HG03565 (cell line): ENCODE data around the gene BAX.

Source experiments
- ATAC-seq: cut with Tn5 transposase; IDR thresholded peaks from one replicate; pipeline ENCODE4 v1.9.1; 2021; ENCODE audit warnings: mild to moderate bottlenecking, moderate library complexity; ENCODE audit not compliant: unreplicated experiment

BAX gene

DNA sequence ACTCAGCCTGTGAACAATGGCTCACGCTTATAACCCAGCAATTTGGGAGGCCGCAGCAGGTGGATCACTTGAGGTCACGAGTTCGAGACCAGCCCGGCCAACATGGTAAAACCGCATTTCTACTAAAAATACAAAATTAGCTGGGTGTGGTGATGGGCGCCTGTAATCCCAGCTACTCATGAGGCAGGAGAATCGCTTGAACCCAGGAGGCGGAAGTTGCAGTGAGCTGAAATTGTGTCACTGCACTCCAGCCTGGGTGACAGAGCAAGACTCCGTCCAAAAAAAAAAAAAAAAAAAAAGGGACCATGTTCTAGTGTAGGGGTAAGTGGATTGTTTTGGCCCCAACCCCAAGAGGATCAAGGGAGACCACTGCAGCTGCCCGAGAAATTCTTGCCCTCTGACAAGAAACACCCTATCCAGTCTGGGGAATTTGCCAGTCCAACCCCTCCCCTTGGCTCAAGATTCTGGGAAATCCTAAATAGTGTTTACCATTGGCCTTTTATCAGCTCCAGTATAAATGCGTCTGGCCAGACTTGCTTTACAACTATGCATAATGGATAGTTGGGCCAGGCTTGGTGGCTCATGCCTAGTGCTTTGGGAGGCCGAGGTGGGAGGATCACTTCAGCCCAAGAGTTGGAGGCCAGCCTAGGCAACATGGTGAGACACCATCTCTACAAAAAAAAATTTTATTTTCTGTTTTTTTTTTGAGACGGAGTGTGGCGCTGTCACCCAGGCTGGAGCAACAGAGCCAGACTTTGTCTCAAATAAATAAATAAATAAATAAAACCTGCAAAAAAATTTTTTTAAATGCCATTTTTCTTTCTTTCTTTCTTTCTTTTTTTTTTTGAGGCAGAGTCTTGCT is 26.3 kb upstream of the BAX start:
- no peak for ATAC-seq

DNA sequence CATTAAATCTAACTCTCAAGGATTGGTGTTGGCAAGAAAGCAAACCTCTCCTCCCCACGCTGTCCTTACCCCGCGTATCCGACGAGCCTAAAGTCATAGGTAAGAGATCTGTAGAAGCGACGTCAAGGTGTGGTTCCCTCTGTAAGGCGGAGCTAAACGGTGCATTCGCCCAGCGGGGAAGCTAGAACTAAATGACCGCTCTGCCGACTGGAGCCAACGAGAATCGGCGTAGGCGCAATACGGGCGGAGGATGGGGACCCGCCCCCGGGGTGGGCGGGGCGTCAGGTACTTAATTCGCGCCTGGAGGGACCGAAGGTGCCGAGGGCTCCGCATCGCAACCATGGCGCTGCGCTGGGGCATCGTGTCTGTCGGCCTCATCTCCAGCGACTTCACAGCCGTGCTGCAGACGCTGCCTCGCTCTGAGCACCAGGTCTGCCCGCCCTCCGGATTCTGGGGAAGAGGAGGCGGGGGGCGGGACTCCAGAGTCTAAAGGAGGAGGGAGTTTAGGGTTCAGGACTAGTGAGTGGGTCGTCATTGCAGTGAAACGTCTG is 21.2 kb upstream of the BAX start, which contains the start of gene DHDH:
Gene DHDH (plus strand): TSS at position 318 of the 551 bp plus-strand sequence. CDS start 23 bp downstream, at position 341.
- no peak for ATAC-seq

DNA sequence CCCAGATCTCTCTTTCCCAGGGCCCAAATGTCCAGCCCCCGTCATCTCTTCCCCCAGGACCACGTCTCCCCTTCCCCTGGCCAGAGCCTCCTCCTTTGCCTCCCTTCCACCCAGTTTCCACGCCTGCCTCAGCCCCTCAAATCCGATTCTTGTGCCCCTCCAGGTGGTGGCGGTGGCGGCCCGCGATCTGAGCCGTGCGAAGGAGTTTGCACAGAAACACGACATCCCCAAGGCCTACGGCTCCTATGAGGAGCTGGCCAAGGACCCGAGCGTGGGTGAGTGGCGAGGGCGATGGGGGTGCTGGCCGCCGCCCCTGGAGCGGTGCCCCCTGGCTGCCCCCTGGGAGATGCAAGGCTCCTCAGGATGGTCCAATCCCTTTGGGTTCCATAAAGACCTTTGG is 19.8 kb upstream of the BAX start:
- no peak for ATAC-seq

DNA sequence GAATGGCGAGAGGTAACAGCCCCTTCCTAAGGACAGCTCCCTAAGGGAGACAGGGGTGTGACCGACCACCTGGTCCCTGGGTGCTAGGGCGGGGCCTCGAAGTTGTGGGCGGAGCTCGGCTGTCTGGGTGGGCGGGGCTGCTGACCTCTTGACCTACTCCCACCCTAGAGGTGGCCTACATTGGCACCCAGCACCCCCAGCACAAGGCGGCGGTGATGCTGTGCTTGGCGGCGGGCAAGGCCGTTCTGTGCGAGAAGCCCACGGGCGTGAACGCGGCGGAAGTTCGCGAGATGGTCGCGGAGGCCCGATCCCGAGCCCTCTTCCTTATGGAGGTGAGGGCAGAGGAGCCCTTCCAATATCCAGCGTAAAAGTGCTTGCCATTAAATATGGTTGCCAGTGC is 18.8 kb upstream of the BAX start:
- no peak for ATAC-seq

DNA sequence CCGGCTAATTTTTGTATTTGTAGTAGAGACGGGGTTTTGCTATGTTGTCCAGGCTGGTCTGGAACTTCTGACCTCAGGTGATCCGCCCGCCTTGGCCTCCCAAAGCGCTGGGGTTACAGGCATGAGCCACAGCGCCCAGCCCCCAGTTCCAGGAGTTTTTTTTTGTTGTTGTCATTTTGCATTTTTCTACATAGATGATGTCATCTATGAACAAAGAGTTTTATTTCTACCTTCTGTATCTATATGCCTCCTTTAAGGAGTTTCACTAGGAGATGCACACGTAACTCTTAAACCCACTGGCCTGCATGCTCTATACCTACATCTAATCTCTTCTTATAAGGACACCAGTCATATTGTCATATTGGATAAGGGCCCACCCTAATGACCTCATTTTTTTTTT is 16.4 kb upstream of the BAX start:
- ATAC-seq: no peak

DNA sequence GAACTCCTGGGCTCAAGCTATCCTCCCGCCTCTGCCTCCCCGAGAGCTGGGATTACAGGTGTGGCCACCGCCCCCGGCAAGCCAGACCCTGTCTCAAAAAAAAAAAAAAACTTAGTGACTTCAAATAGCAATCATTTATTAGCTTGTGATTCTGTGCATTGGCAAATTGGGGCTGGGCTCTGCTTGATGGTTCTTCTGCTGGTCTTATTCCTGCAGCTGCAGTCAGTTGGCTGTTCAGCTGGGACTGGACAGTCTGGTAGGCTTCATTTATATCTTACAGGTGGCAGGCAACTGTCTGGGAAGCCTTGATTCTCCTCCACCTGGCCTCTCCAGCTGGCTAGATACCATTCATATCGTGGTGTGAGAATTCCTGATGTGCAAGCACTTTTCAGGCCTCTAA is 13.8 kb upstream of the BAX start:
- no peak for ATAC-seq

DNA sequence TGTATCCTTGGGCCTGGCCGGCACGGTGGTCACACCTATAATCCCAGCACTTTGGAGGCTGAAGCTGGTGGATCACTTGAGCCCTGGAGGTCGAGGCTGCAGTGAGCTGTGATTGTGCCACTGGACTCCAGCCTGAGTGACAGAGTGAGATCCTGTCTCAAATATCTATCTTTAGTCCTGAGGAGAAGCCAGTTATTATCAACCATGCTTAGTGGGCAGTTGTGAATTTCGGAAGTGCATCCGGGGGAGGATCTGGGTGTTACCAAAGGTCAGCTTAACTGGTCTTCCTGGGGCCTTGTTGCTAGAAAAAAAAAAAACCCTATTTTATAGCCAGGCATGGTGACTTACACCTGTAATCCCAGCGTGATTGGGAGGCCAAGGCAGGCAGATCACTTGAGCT is 11.6 kb upstream of the BAX start:
- ATAC-seq: no peak

DNA sequence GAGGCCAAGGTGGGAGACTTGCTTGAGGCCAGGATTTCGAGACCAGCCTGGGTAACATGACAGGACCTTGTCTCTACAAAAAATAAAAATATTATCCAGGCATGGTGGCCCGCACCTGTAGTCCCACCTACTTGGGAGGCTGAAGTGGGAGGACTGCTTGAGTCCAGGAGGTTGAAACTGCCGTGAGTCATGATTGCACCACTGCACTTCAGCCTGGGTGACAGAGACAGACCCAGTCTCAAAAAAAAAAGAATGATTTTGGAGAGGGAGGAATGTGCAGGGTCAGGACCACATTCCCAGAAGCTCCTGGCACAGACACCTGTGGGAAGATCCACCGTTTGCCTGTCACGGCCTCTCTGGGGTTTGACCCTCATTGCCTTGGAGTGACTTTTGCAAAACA is 9.3 kb upstream of the BAX start:
- no peak for ATAC-seq

DNA sequence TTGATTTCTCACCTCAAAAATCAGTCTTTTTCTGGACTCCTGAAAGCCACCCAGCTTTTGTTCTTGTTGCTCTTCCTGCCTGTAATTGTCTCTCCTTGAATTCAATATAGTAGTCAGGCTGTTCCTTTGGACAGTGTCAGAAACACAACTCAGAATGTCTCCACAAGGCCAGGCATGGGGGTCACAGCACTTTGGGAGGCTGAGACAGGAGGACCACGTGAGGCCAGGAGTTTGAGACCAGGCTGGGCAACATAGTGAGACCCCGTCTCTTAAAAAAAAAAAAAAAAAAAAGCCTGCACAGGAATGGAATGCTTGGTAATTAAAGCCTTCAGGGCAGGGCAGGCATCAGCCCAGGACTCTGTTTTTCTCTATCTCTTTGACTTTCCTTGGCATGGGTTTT is 8.9 kb upstream of the BAX start:
- no peak for ATAC-seq

DNA sequence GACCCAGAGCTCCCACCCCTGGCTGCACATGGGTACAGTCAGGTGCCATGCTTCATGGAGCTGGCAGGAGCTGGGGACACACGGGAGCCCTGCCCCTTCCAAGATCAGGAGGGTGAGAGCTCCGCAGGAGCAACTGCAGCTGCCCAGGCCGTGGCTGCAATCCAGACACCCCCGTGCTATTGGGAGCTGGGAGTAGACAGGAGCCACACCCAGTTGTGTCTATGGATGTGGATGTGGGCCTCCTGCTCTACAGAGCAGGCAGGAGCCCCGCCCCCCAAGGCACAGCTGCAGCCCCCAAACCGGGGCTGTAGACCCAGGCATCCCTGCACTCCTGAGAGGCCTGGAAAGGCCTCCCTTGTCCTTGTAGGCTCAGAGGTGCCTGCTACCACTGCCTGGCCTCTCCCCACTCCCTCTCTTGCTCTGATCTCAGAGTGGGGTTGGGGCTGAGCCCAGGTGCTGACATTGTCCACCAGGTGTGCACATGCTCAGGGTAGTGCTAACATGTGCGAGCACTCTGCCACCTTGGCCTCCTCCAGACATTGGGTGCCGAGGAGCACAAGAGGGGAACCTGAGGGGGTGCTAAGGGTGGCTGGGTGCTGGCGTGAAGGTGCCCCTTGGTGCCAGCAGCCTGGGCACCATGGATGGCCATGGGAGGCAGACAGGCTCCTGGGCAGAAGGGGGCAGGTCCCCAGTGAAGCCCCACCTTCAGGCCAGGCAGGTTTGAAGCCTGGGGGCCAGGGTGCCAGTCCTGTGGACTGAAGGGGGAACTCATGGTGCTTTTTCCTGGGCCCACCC is 8.0 kb upstream of the BAX start:
- ATAC-seq: no peak

DNA sequence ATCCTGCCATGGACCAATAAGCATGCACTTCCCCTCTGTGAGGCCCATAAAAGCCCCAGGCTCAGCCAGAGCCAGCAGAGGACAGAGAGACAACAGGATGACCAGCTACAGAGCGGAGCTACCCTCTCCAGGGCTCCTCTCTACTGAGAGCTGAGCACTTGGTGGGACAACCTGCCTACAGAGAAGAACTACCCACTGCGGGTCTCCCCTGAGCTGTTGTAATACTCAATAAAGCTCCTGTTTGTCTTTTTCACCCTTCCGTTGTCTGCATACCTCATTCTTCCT is 7.5 kb upstream of the BAX start:
- ATAC-seq: no peak

DNA sequence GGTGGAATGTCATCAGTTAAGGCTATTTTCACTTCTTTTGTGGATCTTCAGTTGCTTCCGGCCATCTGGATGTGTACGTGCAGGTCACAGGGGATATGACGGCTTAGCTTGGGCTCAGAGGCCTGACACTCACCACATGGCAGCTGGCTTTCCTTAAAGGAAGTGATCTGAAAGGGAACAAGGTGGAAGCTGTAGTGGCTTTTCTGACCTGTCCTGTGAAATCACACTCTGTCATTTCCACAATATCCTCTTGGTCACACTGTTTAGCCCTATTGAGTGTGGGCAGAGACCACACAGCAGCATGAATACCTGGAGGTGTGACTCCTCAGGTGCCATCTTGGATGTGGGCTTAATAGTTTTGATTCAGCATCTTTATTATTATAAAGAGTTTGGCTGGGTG is 4.5 kb upstream of the BAX start:
- ATAC-seq: no peak

DNA sequence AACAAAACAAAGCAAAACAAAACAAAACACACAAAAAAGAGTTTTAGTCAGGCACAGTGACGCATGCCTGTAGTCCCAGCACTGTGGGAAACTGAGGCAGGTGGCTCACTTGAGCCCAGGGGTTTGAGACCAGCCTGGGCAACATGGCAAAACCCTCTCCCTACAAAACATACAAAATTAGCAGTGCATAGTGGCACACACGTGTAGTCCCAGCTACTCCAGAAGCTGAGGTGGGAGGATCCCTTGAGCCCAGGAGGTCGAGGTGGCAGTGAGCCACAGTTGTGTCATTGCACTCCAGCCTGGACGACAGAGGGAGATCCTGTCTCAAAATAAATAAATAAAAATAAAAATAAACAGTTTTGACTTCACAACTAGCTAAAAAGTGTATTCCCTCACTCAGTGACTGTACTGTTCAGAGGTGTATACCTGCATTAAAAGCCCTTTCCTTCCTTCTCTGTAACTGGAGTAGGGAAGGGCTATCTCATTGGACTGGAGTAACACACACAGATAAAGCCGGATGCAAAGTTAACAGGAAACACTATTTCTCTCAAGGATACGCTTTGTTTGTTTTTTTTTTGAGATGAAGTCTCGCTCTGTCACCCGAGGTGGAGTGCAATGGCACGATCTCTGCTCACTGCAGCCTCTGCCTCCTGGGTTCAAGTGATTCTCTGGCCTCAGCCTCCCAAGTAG is 3.7 kb upstream of the BAX start:
- no peak for ATAC-seq

DNA sequence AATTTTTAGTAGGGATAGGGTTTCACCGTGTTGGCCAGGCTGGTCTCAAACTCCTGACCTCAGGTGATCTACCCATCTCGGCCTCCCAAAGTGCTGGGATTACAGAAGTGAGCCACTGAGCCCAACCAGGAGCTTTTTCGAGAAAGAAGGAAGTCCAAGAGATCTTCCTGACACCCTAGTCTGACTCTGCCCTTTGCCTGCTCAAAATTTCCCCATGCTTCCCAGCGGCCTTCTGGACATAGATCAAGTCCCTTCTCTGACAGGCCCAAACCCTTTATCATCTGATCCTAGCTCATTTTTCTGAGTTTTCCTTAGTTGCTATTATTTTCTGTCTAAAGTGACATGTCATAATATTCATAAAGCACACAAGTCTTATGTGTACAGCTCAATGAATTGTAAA is 1.5 kb upstream of the BAX start:
- ATAC-seq: no peak

DNA sequence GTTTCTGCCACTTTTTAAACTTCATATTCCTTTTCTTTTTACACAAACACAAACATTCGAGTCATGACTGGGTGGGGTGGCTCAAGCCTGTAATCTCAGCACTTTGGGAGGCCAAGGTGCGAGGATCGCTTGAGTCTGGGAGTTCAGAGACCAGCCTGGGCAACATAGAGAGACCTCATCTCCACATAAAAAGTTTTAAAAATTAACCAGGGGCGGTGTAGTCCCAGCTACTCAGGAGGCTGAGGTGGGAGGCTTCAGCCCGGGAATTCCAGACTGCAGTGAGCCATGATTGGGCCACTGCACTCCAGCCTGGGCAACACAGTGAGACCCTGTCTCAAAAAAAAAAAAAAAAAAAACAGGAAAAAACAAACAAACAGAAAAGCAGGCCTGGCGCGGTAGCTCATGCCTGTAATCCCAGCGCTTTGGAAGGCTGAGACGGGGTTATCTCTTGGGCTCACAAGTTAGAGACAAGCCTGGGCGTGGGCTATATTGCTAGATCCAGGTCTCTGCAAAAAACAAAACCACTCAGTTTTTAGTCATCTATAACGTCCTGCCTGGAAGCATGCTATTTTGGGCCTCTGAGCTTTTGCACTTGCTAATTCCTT is 583 bp upstream of the BAX start:
- no peak for ATAC-seq

DNA sequence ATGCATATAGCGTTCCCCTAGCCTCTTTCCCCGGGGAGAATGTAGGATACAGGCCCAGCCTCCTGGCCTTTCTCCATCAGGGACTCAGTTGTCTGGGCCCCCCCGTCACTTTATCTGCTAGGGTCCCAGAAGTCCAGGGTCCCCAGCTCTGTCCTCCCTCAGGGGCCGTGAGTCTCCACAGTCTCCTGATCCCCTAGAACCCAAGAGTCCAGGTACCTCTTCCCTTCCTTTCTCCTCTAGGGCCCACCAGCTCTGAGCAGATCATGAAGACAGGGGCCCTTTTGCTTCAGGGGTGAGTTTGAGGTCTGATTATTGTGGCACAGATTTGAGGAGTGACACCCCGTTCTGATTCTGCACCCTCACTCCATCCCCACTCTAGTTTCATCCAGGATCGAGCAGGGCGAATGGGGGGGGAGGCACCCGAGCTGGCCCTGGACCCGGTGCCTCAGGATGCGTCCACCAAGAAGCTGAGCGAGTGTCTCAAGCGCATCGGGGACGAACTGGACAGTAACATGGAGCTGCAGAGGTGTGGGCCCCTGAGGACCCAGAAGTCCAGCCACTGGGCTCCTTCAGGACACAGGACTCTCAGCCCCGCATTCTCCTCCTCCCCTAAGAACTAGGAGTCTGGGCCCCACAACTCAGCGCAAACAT is 758 bp downstream of the BAX start:
- no peak for ATAC-seq

DNA sequence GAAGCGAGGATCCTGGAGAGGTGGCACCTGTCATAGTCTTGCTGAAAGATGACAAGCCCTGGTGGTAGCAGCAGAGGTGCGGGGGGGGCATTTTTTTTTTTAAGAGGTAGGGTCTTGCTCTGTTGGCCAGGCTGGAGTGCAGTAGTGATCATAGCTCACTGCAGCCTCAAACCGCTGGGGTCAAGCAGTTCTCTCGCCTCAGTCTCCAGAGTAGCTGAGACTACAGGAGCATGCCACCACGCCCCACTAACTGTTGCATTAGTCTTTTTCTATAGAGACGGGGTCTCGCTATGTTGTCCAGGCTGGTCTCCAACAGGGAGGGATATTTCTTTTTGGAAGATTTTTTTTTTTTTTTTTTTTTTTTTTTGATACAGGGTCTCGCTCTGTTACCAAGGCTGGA is 3.3 kb downstream of the BAX start:
- ATAC-seq: no peak

DNA sequence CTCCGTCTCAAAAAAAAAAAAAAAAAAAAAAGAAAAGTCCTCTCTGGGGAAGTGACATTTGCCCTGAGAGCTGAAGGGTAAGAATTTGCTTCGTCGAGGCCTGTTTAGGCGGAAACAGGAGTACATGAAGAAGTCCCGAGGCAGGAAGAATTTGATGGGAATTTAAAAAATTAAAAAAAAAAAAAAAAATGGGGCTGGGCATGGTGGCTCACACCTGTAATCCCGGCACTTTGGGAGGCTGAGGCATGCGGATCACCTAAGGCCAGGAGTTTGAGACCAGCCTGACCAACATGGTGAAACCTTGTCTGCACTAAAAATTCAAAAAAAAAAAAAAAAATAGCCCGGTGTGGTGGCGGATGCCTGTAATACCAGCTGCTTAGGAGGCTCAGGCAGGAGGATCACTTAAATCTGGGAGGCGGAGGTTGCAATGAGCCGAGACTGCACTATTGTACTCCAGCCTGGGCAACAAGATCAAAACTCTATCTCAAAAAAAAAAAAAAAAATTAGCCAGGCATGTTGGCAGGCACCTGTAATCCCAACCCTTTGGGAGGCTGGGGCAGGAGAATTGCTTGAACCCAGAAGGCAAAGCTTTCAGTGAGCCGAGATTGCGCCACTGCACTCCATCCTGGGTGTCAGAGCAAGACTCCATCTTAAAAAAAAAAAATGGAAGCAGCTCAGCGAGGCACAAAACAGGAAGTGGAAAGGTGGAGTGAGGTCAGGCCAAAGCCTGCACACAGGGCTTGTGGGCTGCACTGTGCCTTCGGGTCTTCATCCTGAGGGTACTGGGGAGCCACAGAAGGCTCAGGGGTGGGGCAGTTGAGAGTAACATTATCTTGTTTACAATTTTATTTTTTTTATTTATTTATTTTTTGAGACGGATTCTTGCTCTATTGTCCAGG is 4.9 kb downstream of the BAX start:
- ATAC-seq: no peak

DNA sequence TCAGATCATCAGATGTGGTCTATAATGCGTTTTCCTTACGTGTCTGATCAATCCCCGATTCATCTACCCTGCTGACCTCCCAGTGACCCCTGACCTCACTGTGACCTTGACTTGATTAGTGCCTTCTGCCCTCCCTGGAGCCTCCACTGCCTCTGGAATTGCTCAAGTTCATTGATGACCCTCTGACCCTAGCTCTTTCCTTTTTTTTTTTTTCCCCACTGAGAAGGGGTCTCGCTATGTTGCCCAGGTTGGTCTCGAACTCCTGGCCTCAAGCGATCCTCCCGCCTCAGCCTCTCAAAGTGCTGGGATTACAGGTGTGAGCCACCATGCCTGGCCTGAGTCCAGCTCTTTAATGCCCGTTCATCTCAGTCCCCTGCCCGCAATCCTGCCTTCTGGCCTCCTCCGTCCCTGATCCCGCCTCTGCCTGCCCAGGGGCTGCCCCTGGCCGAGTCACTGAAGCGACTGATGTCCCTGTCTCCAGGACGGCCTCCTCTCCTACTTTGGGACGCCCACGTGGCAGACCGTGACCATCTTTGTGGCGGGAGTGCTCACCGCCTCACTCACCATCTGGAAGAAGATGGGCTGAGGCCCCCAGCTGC is 6.5 kb downstream of the BAX start:
- ATAC-seq: no peak
